GM21515 (cell line): Measurements from ENCODE around the gene HEXIM1.

Source experiments
- ATAC-seq: cut with Tn5 transposase; IDR thresholded peaks from one replicate; pipeline ENCODE4 v1.9.1; 2021; ENCODE audit not compliant: unreplicated experiment

Gene HEXIM1

GRCh38 chr17:45170931-45171337 lies 22.7 kb downstream of the HEXIM1 start:
- no peak for ATAC-seq

- ATAC-seq = no peak
Measured at GRCh38 chr17:45171338-45172231, 23.3 kb downstream of the HEXIM1 start.

- ATAC-seq = no peak
Measured at GRCh38 chr17:45172232-45172540, 23.9 kb downstream of the HEXIM1 start.

- no peak for ATAC-seq
Measured at GRCh38 chr17:45172541-45173286, 24.4 kb downstream of the HEXIM1 start.

GRCh38 chr17:45175759-45176115 lies 27.5 kb downstream of the HEXIM1 start:
- ATAC-seq = no peak

GRCh38 chr17:45177563-45177962 lies 29.3 kb downstream of the HEXIM1 start:
- no peak for ATAC-seq

GRCh38 chr17:45184144-45184543 lies 35.9 kb downstream of the HEXIM1 start:
- ATAC-seq = no peak

- ATAC-seq = no peak
Measured at GRCh38 chr17:45186801-45187354, 38.6 kb downstream of the HEXIM1 start.

GRCh38 chr17:45189009-45189408 lies 40.7 kb downstream of the HEXIM1 start:
- ATAC-seq = no peak

- no peak for ATAC-seq
Measured at GRCh38 chr17:45190503-45191255, 42.4 kb downstream of the HEXIM1 start.

GRCh38 chr17:45195424-45195823 lies 47.1 kb downstream of the HEXIM1 start:
- no peak for ATAC-seq

- no peak for ATAC-seq
Measured at GRCh38 chr17:45197108-45197507, 48.8 kb downstream of the HEXIM1 start.

GRCh38 chr17:45197555-45198334 lies 49.5 kb downstream of the HEXIM1 start:
- ATAC-seq = peak; percentile 80

GRCh38 chr17:45200701-45201100 lies 52.4 kb downstream of the HEXIM1 start:
- no peak for ATAC-seq

GRCh38 chr17:45201457-45201856 lies 53.2 kb downstream of the HEXIM1 start:
- ATAC-seq = no peak
